Measurements from ENCODE around the gene EVI5L. TPM values are rescaled to one million over a fixed set of nuclear protein-coding genes. Genes with fewer than 3 reads are reported as not detected.

Gene EVI5L
- polyA plus RNA-seq, 1 donor from 2014 or later, result 50.6 TPM

DNA sequence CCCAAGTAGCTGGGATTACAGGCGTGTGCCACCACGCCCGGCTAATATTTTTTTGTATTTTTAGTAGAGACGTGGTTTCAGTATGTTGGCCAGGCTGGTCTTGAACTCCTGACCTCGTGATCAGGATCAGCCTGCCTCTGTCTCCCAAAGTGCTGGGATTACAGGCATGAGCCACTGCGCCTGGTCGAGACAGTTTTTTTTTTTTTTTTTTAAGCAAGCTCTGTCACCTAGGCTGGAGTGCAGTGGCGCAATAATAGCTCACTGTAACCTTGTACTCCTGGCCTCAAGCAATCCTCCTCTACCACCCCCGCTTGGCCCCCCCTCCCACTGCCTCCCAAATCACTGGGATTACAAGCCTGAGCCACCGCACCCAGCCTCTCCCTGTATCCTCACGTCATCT lies 67.3 kb downstream of the EVI5L start:
- Histone ChIP-seq H3K27ac (ENCODE audit: low read length) (no peak overlapping the region), H3K9ac (ENCODE audit: low read length) (no peak overlapping the region), H3K9me3 (ENCODE audit: low read length) (no peaks in the 10 kb centered on the region), H3K27me3 (ENCODE audit: insufficient read depth, low read depth, low read length) (no peaks in the 10 kb centered on the region), H4K20me1 (ENCODE audit: insufficient read depth) (no peaks in the 10 kb centered on the region), H3K4me2 (ENCODE audit: low read length) (no peak overlapping the region), H3F3A (ENCODE audit: insufficient read depth, low read length, poor library complexity, severe bottlenecking) (no peaks in the 10 kb centered on the region), H2AFZ (ENCODE audit: low read depth, low read length) (no peak overlapping the region), H3K79me2 (replicated peaks; ENCODE audit: insufficient read depth, low read length) (no peaks in the 10 kb centered on the region), H3K9me2 (ENCODE audit: insufficient read depth, low read length) (no peaks in the 10 kb centered on the region), H3K4me3 (ENCODE audit: low read length) (no peak overlapping the region), H3K36me3 (ENCODE audit: insufficient read depth, low read length) (no peaks in the 10 kb centered on the region)
- TF ChIP-seq EZH2 (IDR thresholded peaks at IDR 0.05; ENCODE audit: borderline replicate concordance, insufficient read depth, low read length, poor library complexity, severe bottlenecking), result no peak
- no peak for TF ChIP-seq TAF1 (IDR thresholded peaks at IDR 0.05; ENCODE audit: low read depth)
- no peak for TF ChIP-seq MXI1 (conservative IDR thresholded peaks at IDR 0.05; ENCODE audit: poor library complexity, severe bottlenecking)
- no peak for TF ChIP-seq SMC3 (conservative IDR thresholded peaks at IDR 0.05; ENCODE audit: poor library complexity)
- TF ChIP-seq, protein P1, sequence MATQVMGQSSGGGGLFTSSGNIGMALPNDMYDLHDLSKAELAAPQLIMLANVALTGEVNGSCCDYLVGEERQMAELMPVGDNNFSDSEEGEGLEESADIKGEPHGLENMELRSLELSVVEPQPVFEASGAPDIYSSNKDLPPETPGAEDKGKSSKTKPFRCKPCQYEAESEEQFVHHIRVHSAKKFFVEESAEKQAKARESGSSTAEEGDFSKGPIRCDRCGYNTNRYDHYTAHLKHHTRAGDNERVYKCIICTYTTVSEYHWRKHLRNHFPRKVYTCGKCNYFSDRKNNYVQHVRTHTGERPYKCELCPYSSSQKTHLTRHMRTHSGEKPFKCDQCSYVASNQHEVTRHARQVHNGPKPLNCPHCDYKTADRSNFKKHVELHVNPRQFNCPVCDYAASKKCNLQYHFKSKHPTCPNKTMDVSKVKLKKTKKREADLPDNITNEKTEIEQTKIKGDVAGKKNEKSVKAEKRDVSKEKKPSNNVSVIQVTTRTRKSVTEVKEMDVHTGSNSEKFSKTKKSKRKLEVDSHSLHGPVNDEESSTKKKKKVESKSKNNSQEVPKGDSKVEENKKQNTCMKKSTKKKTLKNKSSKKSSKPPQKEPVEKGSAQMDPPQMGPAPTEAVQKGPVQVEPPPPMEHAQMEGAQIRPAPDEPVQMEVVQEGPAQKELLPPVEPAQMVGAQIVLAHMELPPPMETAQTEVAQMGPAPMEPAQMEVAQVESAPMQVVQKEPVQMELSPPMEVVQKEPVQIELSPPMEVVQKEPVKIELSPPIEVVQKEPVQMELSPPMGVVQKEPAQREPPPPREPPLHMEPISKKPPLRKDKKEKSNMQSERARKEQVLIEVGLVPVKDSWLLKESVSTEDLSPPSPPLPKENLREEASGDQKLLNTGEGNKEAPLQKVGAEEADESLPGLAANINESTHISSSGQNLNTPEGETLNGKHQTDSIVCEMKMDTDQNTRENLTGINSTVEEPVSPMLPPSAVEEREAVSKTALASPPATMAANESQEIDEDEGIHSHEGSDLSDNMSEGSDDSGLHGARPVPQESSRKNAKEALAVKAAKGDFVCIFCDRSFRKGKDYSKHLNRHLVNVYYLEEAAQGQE (IDR thresholded peaks at IDR 0.05; ENCODE audit: borderline replicate concordance), result no peak
- no peak for TF ChIP-seq POLR2AphosphoS5 (IDR thresholded peaks at IDR 0.05)
- TF ChIP-seq EP300 (conservative IDR thresholded peaks at IDR 0.05; ENCODE audit: poor library complexity, severe bottlenecking), result no peak
- no peak for TF ChIP-seq RAD21 (conservative IDR thresholded peaks at IDR 0.05)
- TF ChIP-seq, protein P2, sequence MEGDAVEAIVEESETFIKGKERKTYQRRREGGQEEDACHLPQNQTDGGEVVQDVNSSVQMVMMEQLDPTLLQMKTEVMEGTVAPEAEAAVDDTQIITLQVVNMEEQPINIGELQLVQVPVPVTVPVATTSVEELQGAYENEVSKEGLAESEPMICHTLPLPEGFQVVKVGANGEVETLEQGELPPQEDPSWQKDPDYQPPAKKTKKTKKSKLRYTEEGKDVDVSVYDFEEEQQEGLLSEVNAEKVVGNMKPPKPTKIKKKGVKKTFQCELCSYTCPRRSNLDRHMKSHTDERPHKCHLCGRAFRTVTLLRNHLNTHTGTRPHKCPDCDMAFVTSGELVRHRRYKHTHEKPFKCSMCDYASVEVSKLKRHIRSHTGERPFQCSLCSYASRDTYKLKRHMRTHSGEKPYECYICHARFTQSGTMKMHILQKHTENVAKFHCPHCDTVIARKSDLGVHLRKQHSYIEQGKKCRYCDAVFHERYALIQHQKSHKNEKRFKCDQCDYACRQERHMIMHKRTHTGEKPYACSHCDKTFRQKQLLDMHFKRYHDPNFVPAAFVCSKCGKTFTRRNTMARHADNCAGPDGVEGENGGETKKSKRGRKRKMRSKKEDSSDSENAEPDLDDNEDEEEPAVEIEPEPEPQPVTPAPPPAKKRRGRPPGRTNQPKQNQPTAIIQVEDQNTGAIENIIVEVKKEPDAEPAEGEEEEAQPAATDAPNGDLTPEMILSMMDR (IDR thresholded peaks at IDR 0.05; ENCODE audit: poor library complexity, severe bottlenecking), result no peak

DNA sequence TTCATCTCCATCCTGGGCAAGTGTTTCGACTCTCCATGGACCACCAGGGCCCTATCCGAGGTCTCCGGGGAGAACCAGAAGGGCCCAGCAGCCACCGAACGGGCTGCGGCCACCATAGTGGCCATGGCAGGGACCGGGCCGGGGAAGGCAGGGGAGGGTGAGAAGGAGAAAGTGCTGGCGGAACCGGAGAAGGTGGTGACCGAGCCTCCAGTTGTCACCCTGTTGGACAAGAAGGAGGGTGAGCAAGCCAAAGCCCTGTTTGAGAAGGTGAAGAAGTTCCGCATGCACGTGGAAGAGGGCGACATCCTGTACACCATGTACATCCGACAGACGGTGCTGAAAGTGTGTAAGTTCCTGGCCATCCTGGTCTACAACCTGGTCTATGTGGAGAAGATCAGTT lies 68.9 kb downstream of the EVI5L start:
- H3K27me3 ChIP-seq (ENCODE audit: insufficient read depth, low read depth, low read length), result no peaks in the 10 kb centered on the region
- no peaks in the 10 kb centered on the region for H3K9me3 ChIP-seq (ENCODE audit: low read length)
- no peaks in the 10 kb centered on the region for H3F3A ChIP-seq (ENCODE audit: insufficient read depth, low read length, poor library complexity, severe bottlenecking)
- H3K27ac ChIP-seq (ENCODE audit: low read length), result no peak overlapping the region
- H3K79me2 ChIP-seq (replicated peaks; ENCODE audit: insufficient read depth, low read length), result no peaks in the 10 kb centered on the region
- no peaks in the 10 kb centered on the region for H3K9me2 ChIP-seq (ENCODE audit: insufficient read depth, low read length)
- no peaks in the 10 kb centered on the region for H4K20me1 ChIP-seq (ENCODE audit: insufficient read depth)
- no peak overlapping the region for H3K9ac ChIP-seq (ENCODE audit: low read length)
- H3K36me3 ChIP-seq (ENCODE audit: insufficient read depth, low read length), result no peaks in the 10 kb centered on the region
- H3K4me2 ChIP-seq (ENCODE audit: low read length), result no peak overlapping the region
- no peak overlapping the region for H3K4me3 ChIP-seq (ENCODE audit: low read length)
- no peak overlapping the region for H2AFZ ChIP-seq (ENCODE audit: low read depth, low read length)
- no peak for TF ChIP-seq TAF1 (IDR thresholded peaks at IDR 0.05; ENCODE audit: low read depth)
- TF ChIP-seq, protein P1 (IDR thresholded peaks at IDR 0.05; ENCODE audit: borderline replicate concordance), result no peak
- TF ChIP-seq EP300 (conservative IDR thresholded peaks at IDR 0.05; ENCODE audit: poor library complexity, severe bottlenecking), result no peak
- TF ChIP-seq RAD21 (conservative IDR thresholded peaks at IDR 0.05), result no peak
- no peak for TF ChIP-seq POLR2AphosphoS5 (IDR thresholded peaks at IDR 0.05)
